Measurements from ENCODE around the gene COX15. TPM values are rescaled to one million over a fixed set of nuclear protein-coding genes. Genes with fewer than 3 reads are reported as not detected.

COX15 gene
- total and polyA plus RNA-seq, 2 donors (not counting 1 experiment from before 2014, with no cell fraction given) = 26.4 to 43.9 TPM

GRCh38 chr10:99689461-99689860 lies 42.5 kb downstream of the COX15 start:
- peaks cover 2% of the 10 kb centered on the region for H3K36me3 ChIP-seq (ENCODE audit: control insufficient read depth, insufficient read depth, low read length)
- H3K4me1 ChIP-seq (ENCODE audit: control insufficient read depth, extremely low read depth, insufficient read depth, low read length) = peaks cover 4% of the 10 kb centered on the region
- H3K79me2 ChIP-seq (ENCODE audit: control insufficient read depth, insufficient read depth, low read length) = no peaks in the 10 kb centered on the region
- H3K4me3 ChIP-seq (replicated peaks in 1 of 4; ENCODE audit: control extremely low read depth in 1 of 4, insufficient read depth in 1 of 4, low read depth in 3 of 4, low read length in 4 of 4) = no peak overlapping the region
- H3K4me2 ChIP-seq (ENCODE audit: extremely low read depth, insufficient read depth, low read length) = no peak overlapping the region
- H3K9ac ChIP-seq (ENCODE audit: insufficient read depth, low read length) = no peak overlapping the region
- TF ChIP-seq EZH2 (IDR thresholded peaks at IDR 0.05; ENCODE audit: low read length, missing control alignments) (no peak), CTCF (conservative IDR thresholded peaks at IDR 0.05 in 1 of 2, IDR thresholded peaks at IDR 0.05 in 1 of 2; ENCODE audit: low read depth in 1 of 2, low read length in 2 of 2) (no peak)
- no peak overlapping the region for H2AFZ ChIP-seq (ENCODE audit: low read length)
- no peaks in the 10 kb centered on the region for H4K20me1 ChIP-seq (ENCODE audit: control insufficient read depth, extremely low read depth, insufficient read depth, low read length)
- no peak overlapping the region for H3K27ac ChIP-seq (ENCODE audit: insufficient read depth, low read length)
- no peaks in the 10 kb centered on the region for H3K9me3 ChIP-seq (ENCODE audit: control insufficient read depth, insufficient read depth, low read depth, low read length)
- DNase-seq (ENCODE audit: low read depth in 2 of 2) = peak in 1 of 2 donors; percentile 38
- H3K27me3 ChIP-seq (ENCODE audit: control insufficient read depth, insufficient read depth, low read length) = no peaks in the 10 kb centered on the region

GRCh38 chr10:99685597-99685967 lies 46.3 kb downstream of the COX15 start:
- Histone ChIP-seq H3K9ac (ENCODE audit: insufficient read depth, low read length) (no peak overlapping the region), H3K4me3 (replicated peaks in 1 of 4; ENCODE audit: control extremely low read depth in 1 of 4, insufficient read depth in 1 of 4, low read depth in 3 of 4, low read length in 4 of 4) (no peak overlapping the region), H3K4me1 (ENCODE audit: control insufficient read depth, extremely low read depth, insufficient read depth, low read length) (peaks cover 3% of the 10 kb centered on the region), H4K20me1 (ENCODE audit: control insufficient read depth, extremely low read depth, insufficient read depth, low read length) (no peaks in the 10 kb centered on the region), H3K4me2 (ENCODE audit: extremely low read depth, insufficient read depth, low read length) (no peak overlapping the region), H3K9me3 (ENCODE audit: control insufficient read depth, insufficient read depth, low read depth, low read length) (no peaks in the 10 kb centered on the region), H3K27ac (ENCODE audit: insufficient read depth, low read length) (no peak overlapping the region), H3K36me3 (ENCODE audit: control insufficient read depth, insufficient read depth, low read length) (peaks cover 1% of the 10 kb centered on the region), H3K27me3 (ENCODE audit: control insufficient read depth, insufficient read depth, low read length) (no peaks in the 10 kb centered on the region), H2AFZ (ENCODE audit: low read length) (no peak overlapping the region), H3K79me2 (ENCODE audit: control insufficient read depth, insufficient read depth, low read length) (no peaks in the 10 kb centered on the region)
- TF ChIP-seq CTCF (conservative IDR thresholded peaks at IDR 0.05 in 1 of 2, IDR thresholded peaks at IDR 0.05 in 1 of 2; ENCODE audit: low read depth in 1 of 2, low read length in 2 of 2) (no peak), EZH2 (IDR thresholded peaks at IDR 0.05; ENCODE audit: low read length, missing control alignments) (no peak)
- no peak for DNase-seq (ENCODE audit: low read depth in 2 of 2)

GRCh38 chr10:99682752-99683151 lies 49.2 kb downstream of the COX15 start:
- no peak overlapping the region for H3K4me3 ChIP-seq (replicated peaks in 1 of 4; ENCODE audit: control extremely low read depth in 1 of 4, insufficient read depth in 1 of 4, low read depth in 3 of 4, low read length in 4 of 4)
- H3K9me3 ChIP-seq (ENCODE audit: control insufficient read depth, insufficient read depth, low read depth, low read length) = no peaks in the 10 kb centered on the region
- peaks cover 7% of the 10 kb centered on the region for H3K36me3 ChIP-seq (ENCODE audit: control insufficient read depth, insufficient read depth, low read length)
- peaks cover 3% of the 10 kb centered on the region for H3K4me1 ChIP-seq (ENCODE audit: control insufficient read depth, extremely low read depth, insufficient read depth, low read length)
- no peaks in the 10 kb centered on the region for H3K27me3 ChIP-seq (ENCODE audit: control insufficient read depth, insufficient read depth, low read length)
- H3K4me2 ChIP-seq (ENCODE audit: extremely low read depth, insufficient read depth, low read length) = no peak overlapping the region
- DNase-seq (ENCODE audit: low read depth in 2 of 2) = peak in 1 of 2 donors; percentile 28
- H3K9ac ChIP-seq (ENCODE audit: insufficient read depth, low read length) = no peak overlapping the region
- no peaks in the 10 kb centered on the region for H3K79me2 ChIP-seq (ENCODE audit: control insufficient read depth, insufficient read depth, low read length)
- no peaks in the 10 kb centered on the region for H4K20me1 ChIP-seq (ENCODE audit: control insufficient read depth, extremely low read depth, insufficient read depth, low read length)
- H3K27ac ChIP-seq (ENCODE audit: insufficient read depth, low read length) = no peak overlapping the region
- no peak for TF ChIP-seq CTCF (conservative IDR thresholded peaks at IDR 0.05 in 1 of 2, IDR thresholded peaks at IDR 0.05 in 1 of 2; ENCODE audit: low read depth in 1 of 2, low read length in 2 of 2)
- TF ChIP-seq EZH2 (IDR thresholded peaks at IDR 0.05; ENCODE audit: low read length, missing control alignments) = no peak
- H2AFZ ChIP-seq (ENCODE audit: low read length) = no peak overlapping the region

Other genes with a start within 250 kb of the COX15 start
- gene NKX2-3, start 199.2 kb downstream of the COX15 start, total RNA-seq = not detected in 2 replicates
- gene NKX2-3, start 199.2 kb downstream of the COX15 start, polyA plus RNA-seq = not detected in 2 replicates
- gene SLC25A28, start 111.7 kb downstream of the COX15 start, total RNA-seq = 22.6 and 30.7 TPM in 2 replicates
- gene SLC25A28, start 111.7 kb downstream of the COX15 start, polyA plus RNA-seq = 19.8 and 22.4 TPM in 2 replicates
- 13.6 and 28.9 TPM in 2 replicates for gene ENTPD7, start 72.6 kb downstream of the COX15 start, total RNA-seq
- 12.1 and 17.3 TPM in 2 replicates for gene ENTPD7, start 72.6 kb downstream of the COX15 start, polyA plus RNA-seq
- 22.6 TPM in 2 replicates for gene CUTC, start 107 bp upstream of the COX15 start, total RNA-seq
- gene CUTC, start 107 bp upstream of the COX15 start, polyA plus RNA-seq = 16.7 and 19.4 TPM in 2 replicates
- gene ABCC2, start 50.5 kb upstream of the COX15 start, total RNA-seq = 0.26 and 0.66 TPM in 2 replicates
- 0.17 and 0.21 TPM in 2 replicates for gene ABCC2, start 50.5 kb upstream of the COX15 start, polyA plus RNA-seq

Measured in fibroblast of lung (primary cell).